Endodermal cell (in vitro differentiated cells): ENCODE results near the gene ECI2. TPM values are rescaled to one million over a fixed set of nuclear protein-coding genes. Genes with fewer than 3 reads are reported as not detected.
A peak's percentile ranks its signal among the peaks of the same experiment; 100 is the strongest.

Experiments used
- DNase-seq: peaks from one replicate; pipeline ENCODE4 v3.0.0-alpha.2; 2017
- H3K27ac ChIP-seq: 2 replicates; pipeline ENCODE4 v1.5.1; 2013; ENCODE audit warnings: mild to moderate bottlenecking, low read depth, low read length, moderate library complexity
- H3K27me3 ChIP-seq: 2 replicates; pipeline ENCODE4 v1.6.1; 2013; ENCODE audit warnings: mild to moderate bottlenecking, low read length, moderate library complexity; ENCODE audit not compliant: insufficient read depth, control insufficient read depth, poor library complexity, severe bottlenecking
- H3K36me3 ChIP-seq: 2 replicates; pipeline ENCODE4 v1.7.0; 2013; ENCODE audit warnings: mild to moderate bottlenecking, low read length, moderate library complexity; ENCODE audit not compliant: control insufficient read depth, insufficient read depth
- H3K4me1 ChIP-seq: one replicate; pipeline ENCODE4 v1.7.0; 2013; ENCODE audit warnings: low read length; ENCODE audit not compliant: control insufficient read depth, insufficient read depth
- H3K4me3 ChIP-seq: 2 replicates; pipeline ENCODE4 v1.5.1; 2013; ENCODE audit warnings: mild to moderate bottlenecking, low read length, moderate library complexity
- H3K9ac ChIP-seq: 2 replicates; pipeline ENCODE4 v1.6.1; 2013; ENCODE audit warnings: mild to moderate bottlenecking, low read length, moderate library complexity; ENCODE audit not compliant: poor library complexity, severe bottlenecking; ENCODE audit errors: extremely low read depth
- H3K9me3 ChIP-seq: 2 replicates; pipeline ENCODE4 v1.6.1; 2013; ENCODE audit warnings: mild to moderate bottlenecking, low read length, moderate library complexity; ENCODE audit not compliant: control insufficient read depth
- H3K27ac Mint-ChIP-seq: 2 replicates; pipeline ENCODE4 v1.8.0; 2020; ENCODE audit warnings: mixed read lengths
- H3K27me3 Mint-ChIP-seq: 2 replicates; pipeline ENCODE4 v1.8.0; 2021; ENCODE audit warnings: mild to moderate bottlenecking, mixed read lengths; ENCODE audit not compliant: insufficient read depth
- H3K36me3 Mint-ChIP-seq: 2 replicates; pipeline ENCODE4 v1.8.0; 2020; ENCODE audit warnings: low read depth, mixed read lengths
- H3K4me1 Mint-ChIP-seq: 2 replicates; pipeline ENCODE4 v1.8.0; 2020; ENCODE audit warnings: mixed read lengths
- H3K4me3 Mint-ChIP-seq: 2 replicates; pipeline ENCODE4 v1.8.0; 2020; ENCODE audit warnings: mild to moderate bottlenecking, moderate library complexity, mixed read lengths
- H3K9me3 Mint-ChIP-seq: 2 replicates; pipeline ENCODE4 v1.8.0; 2020; ENCODE audit warnings: mild to moderate bottlenecking, mixed read lengths
- WGBS, 2 experiments: methylation state at CpG; one replicate each; pipeline versions ENCODE4 v1.1.5 to v1.1.7; 2013; ENCODE audit warnings: missing lambda C conversion rate in 2 of 2, mixed read lengths in 1 of 2; ENCODE audit not compliant: insufficient coverage in 1 of 2, insufficient read length in 1 of 2; 5-methylcytosine and 5-hydroxymethylcytosine counted together
- total RNA-seq, 2 donors: library from RNA; stranded (reverse); fragmentation: NEBNext Ultra II Directional in 1 of 2; extraction: Animal tissue kit (Norgen Biotek cat#: 25700) in 1 of 2; gene quantifications; 2 replicates in 1 of 2; 3 replicates in 1 of 2; pipeline ENCODE4 v1.2.1, GENCODE V29; 2021
- TF ChIP-seq, protein P1 (sequence below): fragments of 200-600 bp; sonication (generic); conservative IDR thresholded peaks from 2 replicates; pipeline ENCODE4 v1.5.0; 2021; ENCODE audit warnings: antibody characterized with exemption, mild to moderate bottlenecking

ECI2 gene
- total RNA-seq, 2 donors from 2014 or later: 40.4 to 58.2 TPM

DNA sequence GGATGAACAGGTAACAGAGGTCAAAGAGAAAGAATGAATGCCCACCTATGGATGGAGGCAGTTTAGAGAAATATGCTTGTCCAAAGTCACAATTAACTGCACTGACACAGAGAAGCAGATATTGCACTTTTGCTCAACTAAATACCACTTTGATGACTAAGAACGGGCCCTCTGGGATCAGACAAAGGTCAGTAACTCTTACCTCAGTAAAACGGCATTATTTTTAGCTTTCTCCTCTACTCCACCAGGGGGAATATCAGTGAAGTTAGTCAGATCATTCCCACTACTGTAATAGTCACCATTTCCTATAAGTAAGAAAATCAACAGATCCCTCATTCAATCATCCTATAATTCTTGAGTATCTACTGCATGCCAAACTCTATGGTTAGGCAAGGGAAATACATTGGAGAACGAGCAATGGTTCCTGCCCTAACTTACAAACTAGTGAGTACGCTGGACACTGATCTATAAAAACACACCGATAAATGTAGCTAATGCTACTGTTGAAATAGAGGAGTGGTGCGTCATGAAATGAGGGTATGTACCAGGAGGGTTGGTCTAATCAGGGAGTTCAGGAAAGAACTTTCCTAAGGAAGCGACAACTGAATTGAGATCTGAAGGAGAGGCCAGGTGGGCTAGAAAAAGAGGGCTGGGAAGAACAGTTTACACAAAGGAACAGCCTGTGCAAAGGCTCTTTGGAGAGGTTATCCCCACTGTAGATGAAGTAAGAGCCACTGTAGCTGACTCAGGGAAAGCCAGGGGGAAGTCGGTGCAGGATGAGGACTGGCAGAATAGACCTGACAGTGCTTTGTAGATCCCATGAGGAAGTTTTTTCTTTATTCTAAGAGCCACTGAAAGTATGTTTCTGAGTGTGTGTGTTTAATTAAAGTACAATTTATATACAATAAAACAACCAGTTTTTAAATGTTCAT lies 9.2 kb downstream of the ECI2 start:
- peaks cover 19% of the 10 kb centered on the region for H3K4me1 Mint-ChIP-seq
- H3K4me3 ChIP-seq: no peak overlapping the region
- H3K9me3 Mint-ChIP-seq: peaks cover 17% of the 10 kb centered on the region
- no peak overlapping the region for H3K27ac ChIP-seq
- TF ChIP-seq, protein P1, sequence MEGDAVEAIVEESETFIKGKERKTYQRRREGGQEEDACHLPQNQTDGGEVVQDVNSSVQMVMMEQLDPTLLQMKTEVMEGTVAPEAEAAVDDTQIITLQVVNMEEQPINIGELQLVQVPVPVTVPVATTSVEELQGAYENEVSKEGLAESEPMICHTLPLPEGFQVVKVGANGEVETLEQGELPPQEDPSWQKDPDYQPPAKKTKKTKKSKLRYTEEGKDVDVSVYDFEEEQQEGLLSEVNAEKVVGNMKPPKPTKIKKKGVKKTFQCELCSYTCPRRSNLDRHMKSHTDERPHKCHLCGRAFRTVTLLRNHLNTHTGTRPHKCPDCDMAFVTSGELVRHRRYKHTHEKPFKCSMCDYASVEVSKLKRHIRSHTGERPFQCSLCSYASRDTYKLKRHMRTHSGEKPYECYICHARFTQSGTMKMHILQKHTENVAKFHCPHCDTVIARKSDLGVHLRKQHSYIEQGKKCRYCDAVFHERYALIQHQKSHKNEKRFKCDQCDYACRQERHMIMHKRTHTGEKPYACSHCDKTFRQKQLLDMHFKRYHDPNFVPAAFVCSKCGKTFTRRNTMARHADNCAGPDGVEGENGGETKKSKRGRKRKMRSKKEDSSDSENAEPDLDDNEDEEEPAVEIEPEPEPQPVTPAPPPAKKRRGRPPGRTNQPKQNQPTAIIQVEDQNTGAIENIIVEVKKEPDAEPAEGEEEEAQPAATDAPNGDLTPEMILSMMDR: peak; percentile 49
- DNase-seq: no peak
- no peak overlapping the region for H3K27ac Mint-ChIP-seq
- H3K36me3 Mint-ChIP-seq: peaks cover 53% of the 10 kb centered on the region
- peaks cover 4% of the 10 kb centered on the region for H3K27me3 Mint-ChIP-seq
- H3K9ac ChIP-seq: no peak overlapping the region
- H3K36me3 ChIP-seq: peaks cover 41% of the 10 kb centered on the region
- H3K9me3 ChIP-seq: peaks cover 28% of the 10 kb centered on the region
- peaks cover 16% of the 10 kb centered on the region for H3K4me1 ChIP-seq
- 91 to 95% methylated on average over 6 to 8 of the region's 8 CpGs for WGBS, 2 experiments
- H3K27me3 ChIP-seq: no peaks in the 10 kb centered on the region
- no peak overlapping the region for H3K4me3 Mint-ChIP-seq

DNA sequence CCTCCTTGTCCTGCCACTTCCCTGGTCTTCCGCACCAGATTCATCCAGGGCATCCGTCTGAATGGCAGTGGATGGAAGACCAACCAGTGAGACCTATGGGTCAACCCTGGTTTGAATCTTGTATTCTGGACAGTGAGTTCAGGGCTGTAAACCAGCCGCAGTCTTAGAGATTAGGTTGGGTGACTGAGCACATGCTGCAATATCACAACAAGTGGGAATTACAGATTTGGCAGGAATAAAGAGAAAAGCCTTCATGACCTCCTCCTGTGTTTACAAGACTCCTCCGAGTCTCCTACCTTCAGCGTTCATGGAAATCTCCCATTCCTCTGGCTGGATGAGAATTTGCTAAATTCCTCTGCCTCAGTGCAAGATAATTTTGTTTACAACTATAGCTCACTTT lies 9.9 kb downstream of the ECI2 start:
- peaks cover 4% of the 10 kb centered on the region for H3K27me3 Mint-ChIP-seq
- no peak overlapping the region for H3K9ac ChIP-seq

DNA sequence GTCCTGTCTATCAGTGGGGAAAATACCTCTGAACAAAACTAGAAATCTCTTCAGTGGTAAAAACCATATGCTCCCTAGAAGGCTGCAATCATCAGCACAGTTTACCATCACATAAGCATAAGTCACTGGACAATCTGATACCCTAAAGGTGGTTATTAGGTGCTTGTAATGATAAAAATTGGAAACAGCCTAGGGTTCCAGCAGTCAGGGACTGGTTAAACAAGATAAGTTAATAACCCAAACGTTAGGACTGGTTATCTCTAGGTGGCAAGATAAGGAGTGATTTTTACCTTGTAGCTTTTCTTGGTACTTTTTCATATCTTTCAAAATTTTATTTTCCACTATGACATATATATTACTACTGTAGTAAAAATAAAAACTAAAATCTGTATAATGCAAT lies 11.0 kb downstream of the ECI2 start:
- H3K9me3 Mint-ChIP-seq: peaks cover 3% of the 10 kb centered on the region
- H3K36me3 Mint-ChIP-seq: peaks cover 48% of the 10 kb centered on the region
- H3K27me3 Mint-ChIP-seq: peaks cover 4% of the 10 kb centered on the region
- no peak for DNase-seq
- no peak overlapping the region for H3K4me3 ChIP-seq
- WGBS, 2 experiments: 23 to 40% methylated on average over 1 of the region's 1 CpG
- H3K9me3 ChIP-seq: peaks cover 18% of the 10 kb centered on the region
- H3K27me3 ChIP-seq: no peaks in the 10 kb centered on the region
- peaks cover 40% of the 10 kb centered on the region for H3K36me3 ChIP-seq
- H3K27ac ChIP-seq: no peak overlapping the region
- H3K4me1 ChIP-seq: peaks cover 16% of the 10 kb centered on the region
- no peak overlapping the region for H3K9ac ChIP-seq
- no peak overlapping the region for H3K27ac Mint-ChIP-seq
- TF ChIP-seq, protein P1: no peak
- H3K4me3 Mint-ChIP-seq: no peak overlapping the region
- peaks cover 19% of the 10 kb centered on the region for H3K4me1 Mint-ChIP-seq

More for the DNA sequence above, 9.9 kb downstream of the ECI2 start:
- Mint-ChIP-seq H3K36me3 (peaks cover 52% of the 10 kb centered on the region), H3K27ac (no peak overlapping the region), H3K9me3 (peaks cover 14% of the 10 kb centered on the region), H3K4me1 (peaks cover 19% of the 10 kb centered on the region), H3K4me3 (peak overlapping the region; percentile 5)
- Histone ChIP-seq H3K4me3 (no peak overlapping the region), H3K4me1 (peaks cover 16% of the 10 kb centered on the region), H3K27ac (no peak overlapping the region), H3K27me3 (no peaks in the 10 kb centered on the region), H3K36me3 (peaks cover 44% of the 10 kb centered on the region), H3K9me3 (peaks cover 28% of the 10 kb centered on the region)
- WGBS, 2 experiments: 89 to 91% methylated on average over 4 to 5 of the region's 5 CpGs
- TF ChIP-seq, protein P1: no peak
- DNase-seq: no peak
